ENCODE results near the gene FGGY. TPM values are rescaled to one million over a fixed set of nuclear protein-coding genes. Genes with fewer than 3 reads are reported as not detected.
"Not testable (repeated sequence)": the region's sequence is repeated elsewhere in the genome, so short reads cannot be mapped to it uniquely, and the experiment has no call there.

FGGY gene
- total and polyA plus RNA-seq, 5 donors = 10.0 to 20.5 (median 19.9) TPM

DNA sequence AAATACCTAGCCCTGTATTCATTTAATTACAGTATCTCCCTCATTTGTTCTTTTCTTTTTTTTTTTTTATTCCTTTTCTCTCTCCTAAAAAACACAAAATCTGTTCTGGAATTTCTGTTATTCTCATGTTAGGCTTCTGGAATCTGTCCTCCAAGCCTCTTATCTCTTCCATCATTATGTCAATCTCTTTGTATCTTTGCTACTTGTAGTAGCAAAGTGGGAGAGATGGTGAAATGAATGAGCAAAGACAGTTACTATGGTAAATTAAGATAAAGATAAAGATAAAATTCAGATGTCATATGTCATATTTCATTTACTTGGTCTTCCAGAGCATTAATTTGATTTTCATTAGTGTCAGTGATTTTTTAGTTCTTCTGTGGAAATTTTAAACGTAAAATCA is 155.1 kb downstream of the FGGY start:
- no peak for DNase-seq

DNA sequence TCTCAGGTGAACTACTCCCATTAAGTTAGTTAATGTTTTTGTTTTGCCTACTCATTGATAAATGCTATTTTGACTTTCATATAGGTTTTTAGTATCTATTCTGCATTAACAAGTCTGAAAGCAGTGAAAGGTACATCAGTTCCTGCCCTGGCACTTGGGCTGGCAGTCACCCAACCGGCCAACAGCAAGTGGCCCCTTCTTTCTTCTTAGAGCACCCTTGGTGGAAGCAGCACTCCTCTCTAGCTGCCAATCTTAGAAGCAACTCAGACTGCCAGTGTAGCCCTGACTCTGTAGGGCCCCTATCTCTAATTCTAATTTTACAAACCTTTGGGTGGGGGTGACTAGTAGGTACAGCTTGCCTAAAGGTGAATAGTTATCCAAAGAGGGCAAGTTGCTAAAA is 155.7 kb downstream of the FGGY start:
- ATAC-seq = no peak
- no peaks in the 10 kb centered on the region for H3K4me1 ChIP-seq (ENCODE audit: control insufficient read depth, insufficient read depth, low read length)
- intact Hi-C loops (cut with DNase I) = no loop called here
- DNase-seq = no peak
- no peak overlapping the region for H3K27ac ChIP-seq (ENCODE audit: low read length)
- WGBS = 90% methylated on average over 1 of the region's 1 CpG
- no peak overlapping the region for H3K4me3 ChIP-seq (ENCODE audit: low read length)
- H3K27me3 ChIP-seq (ENCODE audit: control insufficient read depth, insufficient read depth) = no peaks in the 10 kb centered on the region
- H3K9me3 ChIP-seq (ENCODE audit: control insufficient read depth, low read length) = no peaks in the 10 kb centered on the region

More for the DNA sequence above, 155.1 kb downstream of the FGGY start:
- Histone ChIP-seq H3K27me3 (ENCODE audit: control insufficient read depth, insufficient read depth) (no peaks in the 10 kb centered on the region), H3K4me1 (ENCODE audit: control insufficient read depth, insufficient read depth, low read length) (no peaks in the 10 kb centered on the region), H3K27ac (ENCODE audit: low read length) (no peak overlapping the region), H3K9me3 (ENCODE audit: control insufficient read depth, low read length) (no peaks in the 10 kb centered on the region), H3K4me3 (ENCODE audit: low read length) (no peak overlapping the region)
- WGBS = 93% methylated on average over 1 of the region's 1 CpG
- intact Hi-C loops (cut with DNase I) = no loop called here
- no peak for ATAC-seq

DNA sequence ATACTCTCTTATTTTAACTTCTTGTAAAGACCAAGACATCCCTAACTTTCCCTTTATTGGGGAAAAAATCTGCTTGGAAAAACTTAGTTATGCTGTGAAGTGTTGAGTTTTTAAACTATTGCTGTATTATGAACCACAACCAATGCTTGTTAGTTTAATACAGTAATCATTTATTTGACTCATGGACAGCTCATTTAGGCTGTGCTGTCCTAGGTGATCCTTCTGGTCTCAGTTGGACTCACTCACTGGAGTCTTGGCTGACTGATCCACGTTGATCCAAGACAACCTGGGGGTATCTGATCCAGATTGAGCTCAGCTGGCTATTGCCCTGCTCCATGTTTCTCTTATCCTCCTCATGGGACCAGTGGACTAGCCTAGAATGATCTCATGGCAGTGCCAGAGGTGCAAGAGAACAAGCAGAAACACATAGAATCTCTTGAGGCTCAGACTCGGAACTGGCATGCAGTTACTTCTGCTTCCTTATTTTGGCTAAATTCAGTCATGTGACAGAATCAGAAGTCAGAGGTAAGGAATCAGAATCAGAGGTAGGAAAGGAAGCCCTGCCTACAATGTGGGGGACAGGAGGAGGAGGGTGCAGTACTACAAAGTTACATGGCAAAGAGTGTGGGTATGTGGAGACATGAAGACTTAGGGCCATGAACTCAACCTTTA is 156.5 kb downstream of the FGGY start:
- no peaks in the 10 kb centered on the region for H3K4me1 ChIP-seq (ENCODE audit: control insufficient read depth, insufficient read depth, low read length)
- intact Hi-C loops (cut with DNase I) = no loop called here
- H3K27ac ChIP-seq (ENCODE audit: low read length) = no peak overlapping the region
- ATAC-seq = no peak
- no peaks in the 10 kb centered on the region for H3K9me3 ChIP-seq (ENCODE audit: control insufficient read depth, low read length)
- no peaks in the 10 kb centered on the region for H3K27me3 ChIP-seq (ENCODE audit: control insufficient read depth, insufficient read depth)
- 82% methylated on average over 2 of the region's 2 CpGs for WGBS
- H3K4me3 ChIP-seq (ENCODE audit: low read length) = no peak overlapping the region
- no peak for DNase-seq

DNA sequence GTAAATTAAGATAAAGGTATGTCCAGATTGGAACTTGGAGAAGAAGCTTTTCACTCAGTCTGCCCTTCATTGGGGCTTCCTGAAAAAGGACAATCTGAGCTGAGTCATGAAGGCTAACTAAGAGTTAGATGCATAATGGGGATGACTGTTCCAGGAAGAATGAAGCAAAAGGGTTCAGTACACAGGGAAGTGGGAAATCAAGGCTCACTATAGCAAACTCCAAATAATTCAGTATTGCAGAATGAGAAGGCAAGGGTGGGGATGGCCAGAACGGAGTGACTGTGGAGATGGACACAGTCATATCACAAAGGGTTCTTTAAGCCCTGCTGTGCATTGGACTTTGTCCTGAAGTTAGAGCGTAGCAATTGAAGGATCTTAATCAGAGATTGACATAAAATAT is 158.3 kb downstream of the FGGY start:
- 94% methylated on average over 2 of the region's 2 CpGs for WGBS
- Histone ChIP-seq H3K4me1 (ENCODE audit: control insufficient read depth, insufficient read depth, low read length) (no peaks in the 10 kb centered on the region), H3K9me3 (ENCODE audit: control insufficient read depth, low read length) (no peaks in the 10 kb centered on the region), H3K27ac (ENCODE audit: low read length) (no peak overlapping the region), H3K27me3 (ENCODE audit: control insufficient read depth, insufficient read depth) (no peaks in the 10 kb centered on the region), H3K4me3 (ENCODE audit: low read length) (no peak overlapping the region)
- ATAC-seq (no peak), DNase-seq (no peak)
- intact Hi-C loops (cut with DNase I) = no loop called here

DNA sequence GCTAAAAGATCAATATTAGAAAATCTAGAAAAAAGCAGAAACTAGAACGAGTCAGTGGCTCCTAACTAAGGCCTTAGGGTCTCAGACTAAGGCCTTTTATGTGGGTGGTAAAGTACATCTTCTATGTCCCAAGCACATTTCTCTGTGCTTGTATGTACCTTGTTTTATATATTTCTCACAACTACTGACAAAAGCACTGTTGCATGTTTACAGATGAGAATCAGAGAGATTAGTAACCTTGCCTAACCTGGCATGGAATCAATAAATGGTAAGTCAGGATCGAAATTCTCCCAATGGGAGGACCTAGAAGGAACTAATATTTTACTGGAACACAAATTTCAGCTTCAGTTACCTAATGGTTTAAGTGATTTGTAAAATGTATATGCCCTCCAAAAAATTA is 160.9 kb downstream of the FGGY start:
- ATAC-seq = no peak
- no peak overlapping the region for H3K4me3 ChIP-seq (ENCODE audit: low read length)
- no peaks in the 10 kb centered on the region for H3K4me1 ChIP-seq (ENCODE audit: control insufficient read depth, insufficient read depth, low read length)
- no peaks in the 10 kb centered on the region for H3K27me3 ChIP-seq (ENCODE audit: control insufficient read depth, insufficient read depth)
- no peaks in the 10 kb centered on the region for H3K9me3 ChIP-seq (ENCODE audit: control insufficient read depth, low read length)
- no peak for DNase-seq
- intact Hi-C loops (cut with DNase I) = no loop called here
- 92% methylated on average over 2 of the region's 2 CpGs for WGBS
- H3K27ac ChIP-seq (ENCODE audit: low read length) = no peak overlapping the region

DNA sequence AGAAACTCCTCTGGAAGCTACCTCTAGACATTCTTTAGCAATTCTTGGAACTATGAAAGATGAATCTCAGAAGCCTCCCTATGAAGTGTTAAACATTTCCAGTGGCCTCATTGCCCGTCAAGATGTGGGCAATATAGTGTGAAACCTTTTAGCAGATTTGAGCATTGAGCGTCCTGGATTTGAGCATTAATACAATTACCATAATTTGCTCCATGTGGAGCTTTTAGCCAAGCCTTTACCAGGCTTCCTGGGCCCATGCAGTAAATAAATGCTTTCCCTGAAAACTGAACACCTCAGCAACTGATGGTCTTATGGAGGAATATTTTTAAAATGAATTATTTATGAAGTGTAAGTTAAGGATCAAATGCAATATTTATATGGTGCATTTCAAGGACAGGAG is 162.0 kb downstream of the FGGY start:
- no peaks in the 10 kb centered on the region for H3K4me1 ChIP-seq (ENCODE audit: control insufficient read depth, insufficient read depth, low read length)
- H3K27me3 ChIP-seq (ENCODE audit: control insufficient read depth, insufficient read depth) = no peaks in the 10 kb centered on the region
- DNase-seq = no peak
- H3K27ac ChIP-seq (ENCODE audit: low read length) = no peak overlapping the region
- intact Hi-C loops (cut with DNase I) = no loop called here
- H3K4me3 ChIP-seq (ENCODE audit: low read length) = no peak overlapping the region
- no peak for ATAC-seq
- no peaks in the 10 kb centered on the region for H3K9me3 ChIP-seq (ENCODE audit: control insufficient read depth, low read length)
- WGBS = 92% methylated on average over 2 of the region's 2 CpGs

DNA sequence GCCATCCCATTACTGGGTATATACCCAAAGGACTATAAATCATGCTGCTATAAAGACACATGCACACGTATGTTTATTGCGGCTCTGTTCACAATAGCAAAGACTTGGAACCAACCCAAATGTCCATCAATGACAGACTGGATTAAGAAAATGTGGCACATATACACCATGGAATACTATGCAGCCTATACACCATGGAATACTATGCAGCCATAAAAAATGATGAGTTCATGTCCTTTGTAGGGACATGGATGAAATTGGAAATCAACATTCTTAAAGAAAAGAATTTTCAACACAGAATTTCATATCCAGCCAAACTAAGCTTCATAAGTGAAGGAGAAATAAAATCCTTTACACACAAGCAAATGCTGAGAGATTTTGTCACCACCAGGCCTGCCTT is 166.0 kb downstream of the FGGY start:
- H3K27me3 ChIP-seq (ENCODE audit: control insufficient read depth, insufficient read depth); ATAC-seq; H3K9me3 ChIP-seq (ENCODE audit: control insufficient read depth, low read length); H3K27ac ChIP-seq (ENCODE audit: low read length); H3K4me1 ChIP-seq (ENCODE audit: control insufficient read depth, insufficient read depth, low read length); H3K4me3 ChIP-seq (ENCODE audit: low read length); intact Hi-C loops (cut with DNase I); DNase-seq: not testable (repeated sequence)
- 95% methylated on average over 2 of the region's 2 CpGs for WGBS

DNA sequence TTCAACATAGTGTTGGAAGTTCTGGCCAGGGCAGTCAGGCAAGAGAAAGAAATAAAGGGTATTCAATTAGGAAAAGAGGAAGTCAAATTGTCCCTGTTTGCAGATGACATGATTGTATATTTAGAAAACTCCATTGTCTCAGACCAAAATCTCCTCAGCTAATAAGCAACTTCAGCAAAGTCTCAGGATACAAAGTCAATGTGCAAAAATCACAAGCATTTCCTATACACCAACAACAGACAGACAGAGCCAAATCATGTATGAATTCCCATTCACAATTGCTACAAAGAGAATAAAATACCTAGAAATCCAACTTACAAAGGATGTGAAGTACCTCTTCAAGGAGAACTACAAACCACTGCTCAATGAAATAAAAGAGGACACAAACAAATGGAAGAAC is 168.6 kb downstream of the FGGY start:
- H3K4me3 ChIP-seq (ENCODE audit: low read length); H3K4me1 ChIP-seq (ENCODE audit: control insufficient read depth, insufficient read depth, low read length); H3K27ac ChIP-seq (ENCODE audit: low read length); H3K27me3 ChIP-seq (ENCODE audit: control insufficient read depth, insufficient read depth); intact Hi-C loops (cut with DNase I); ATAC-seq; DNase-seq; H3K9me3 ChIP-seq (ENCODE audit: control insufficient read depth, low read length): not testable (repeated sequence)

DNA sequence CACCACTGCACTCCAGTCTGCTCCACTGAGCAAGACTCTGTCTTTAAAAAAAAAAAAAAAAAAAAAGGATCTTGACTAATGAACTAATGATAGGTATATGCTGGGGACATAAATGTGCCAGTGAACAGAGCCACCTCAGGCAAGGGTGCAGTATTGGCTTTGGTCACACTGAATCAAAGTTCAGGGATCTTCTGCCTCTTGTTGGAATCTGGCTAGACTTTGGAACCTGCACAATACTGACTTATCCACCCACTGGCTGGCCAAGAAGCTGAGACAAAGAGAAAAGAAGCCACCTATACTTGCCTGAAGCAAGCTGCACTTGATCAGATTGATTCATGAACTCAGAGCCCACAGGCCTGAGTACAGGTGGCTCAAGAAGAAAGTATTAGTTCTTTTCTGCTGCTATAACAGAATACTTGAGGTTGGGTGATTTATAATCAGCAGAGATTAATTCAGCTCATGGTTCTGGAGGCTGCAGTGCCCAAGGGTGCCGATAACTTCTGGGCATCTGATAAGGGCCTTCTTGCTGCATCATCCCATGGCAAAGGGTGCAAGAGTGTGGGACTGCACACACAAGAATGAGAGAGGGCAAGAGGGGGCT is 172.0 kb downstream of the FGGY start:
- no peak for DNase-seq

DNA sequence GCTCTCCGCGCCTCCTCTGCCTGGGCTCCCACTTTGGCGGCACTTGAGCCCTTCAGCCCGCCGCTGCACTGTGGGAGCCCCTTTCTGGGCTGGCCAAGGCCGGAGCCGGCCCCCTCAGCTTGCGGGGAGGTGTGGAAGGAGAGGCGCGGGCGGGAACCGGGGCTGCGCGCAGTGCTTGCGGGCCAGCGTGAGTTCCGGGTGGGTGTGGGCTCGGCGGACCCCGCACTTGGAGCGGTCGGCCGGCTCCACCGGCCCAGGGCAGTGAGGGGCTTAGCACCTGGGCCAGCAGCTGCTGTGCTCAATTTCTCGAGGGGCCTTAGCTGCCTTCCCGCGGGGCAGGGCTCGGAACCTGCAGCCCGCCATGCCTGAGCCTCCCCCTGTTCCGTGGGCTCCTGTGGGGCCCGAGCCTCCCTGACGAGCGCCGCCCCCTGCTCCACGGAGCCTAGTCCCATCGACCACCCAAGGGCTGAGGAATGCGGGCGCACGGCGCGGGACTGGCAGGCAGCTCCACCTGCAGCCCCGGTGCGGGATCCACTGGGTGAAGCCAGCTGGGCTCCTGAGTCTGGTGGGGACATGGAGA is 175.2 kb downstream of the FGGY start:
- intact Hi-C loops (cut with DNase I); H3K27ac ChIP-seq (ENCODE audit: low read length); H3K4me1 ChIP-seq (ENCODE audit: control insufficient read depth, insufficient read depth, low read length); H3K9me3 ChIP-seq (ENCODE audit: control insufficient read depth, low read length); H3K27me3 ChIP-seq (ENCODE audit: control insufficient read depth, insufficient read depth); ATAC-seq; H3K4me3 ChIP-seq (ENCODE audit: low read length): not testable (repeated sequence)
- DNase-seq = peak in 1 of 3 donors; percentile 40
- WGBS = 95% methylated on average over 43 of the region's 43 CpGs

More for the DNA sequence above, 172.0 kb downstream of the FGGY start:
- Histone ChIP-seq H3K27ac (ENCODE audit: low read length) (no peak overlapping the region), H3K27me3 (ENCODE audit: control insufficient read depth, insufficient read depth) (no peaks in the 10 kb centered on the region), H3K9me3 (ENCODE audit: control insufficient read depth, low read length) (peaks cover 1% of the 10 kb centered on the region), H3K4me3 (ENCODE audit: low read length) (no peak overlapping the region), H3K4me1 (ENCODE audit: control insufficient read depth, insufficient read depth, low read length) (no peaks in the 10 kb centered on the region)
- 92% methylated on average over 1 of the region's 1 CpG for WGBS
- ATAC-seq = no peak
- intact Hi-C loops (cut with DNase I) = no loop called here

DNA sequence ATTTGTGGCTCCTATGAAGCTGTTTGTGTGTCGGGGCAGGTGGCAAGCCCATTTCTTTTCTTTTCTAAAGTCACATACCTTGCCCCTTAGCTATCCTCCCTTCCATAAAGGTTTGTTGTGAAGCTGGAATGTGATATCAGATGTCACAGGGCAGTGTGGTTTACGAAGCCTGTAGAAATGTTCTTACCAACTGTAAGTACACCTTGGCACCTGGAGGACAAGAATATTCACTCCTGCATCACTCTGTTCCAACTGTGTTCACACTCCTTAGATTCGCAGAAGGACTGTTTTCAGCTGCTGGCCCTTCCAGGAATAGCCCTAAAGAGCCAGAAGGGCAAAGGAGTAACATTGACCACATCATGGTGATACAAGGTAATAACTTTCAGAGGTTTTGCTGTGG is 176.9 kb downstream of the FGGY start:
- intact Hi-C loops (cut with DNase I) = no loop called here
- WGBS = 99% methylated on average over 3 of the region's 3 CpGs

More for the DNA sequence above, 176.9 kb downstream of the FGGY start:
- no peak for ATAC-seq
- no peak overlapping the region for H3K4me3 ChIP-seq (ENCODE audit: low read length)
- no peak for DNase-seq
- no peak overlapping the region for H3K27ac ChIP-seq (ENCODE audit: low read length)
- H3K27me3 ChIP-seq (ENCODE audit: control insufficient read depth, insufficient read depth) = no peaks in the 10 kb centered on the region
- H3K4me1 ChIP-seq (ENCODE audit: control insufficient read depth, insufficient read depth, low read length) = no peaks in the 10 kb centered on the region
- peaks cover 1% of the 10 kb centered on the region for H3K9me3 ChIP-seq (ENCODE audit: control insufficient read depth, low read length)

Data from right cardiac atrium (tissue), 5 donors.